HG03135 (cell line): ENCODE data around the gene SPAG5.
A peak's percentile ranks its signal among the peaks of the same experiment; 100 is the strongest.

Experiments used
- ATAC-seq: cut with Tn5 transposase; IDR thresholded peaks from one replicate; pipeline ENCODE4 v1.9.1; 2021; ENCODE audit warnings: mild to moderate bottlenecking, moderate library complexity; ENCODE audit not compliant: unreplicated experiment

SPAG5 gene

GRCh38 chr17:28598799-28599310, at the start of gene SPAG5:
Gene SPAG5 (minus strand): TSS chr17:28599025. CDS start chr17:28598946, 79 bp downstream.
- peak; percentile 85 for ATAC-seq

- no peak for ATAC-seq
Measured at GRCh38 chr17:28646039-28646754, 47.4 kb upstream of the SPAG5 start.

- no peak for ATAC-seq
Measured at GRCh38 chr17:28645576-28645939, 46.7 kb upstream of the SPAG5 start.

- ATAC-seq = peak; percentile 90
Measured at GRCh38 chr17:28644787-28645575, 46.2 kb upstream of the SPAG5 start, which contains the start of gene BLTP2. Gene BLTP2 (minus strand): TSS chr17:28645158. CDS start chr17:28645056, 102 bp downstream.

GRCh38 chr17:28643983-28644786, 45.4 kb upstream of the SPAG5 start:
- peak; percentile 4 for ATAC-seq

- ATAC-seq = no peak
Measured at GRCh38 chr17:28641579-28641978, 42.8 kb upstream of the SPAG5 start.

- no peak for ATAC-seq
Measured at GRCh38 chr17:28635506-28635905, 36.7 kb upstream of the SPAG5 start.

- no peak for ATAC-seq
Measured at GRCh38 chr17:28634206-28634865, 35.5 kb upstream of the SPAG5 start.

- no peak for ATAC-seq
Measured at GRCh38 chr17:28626818-28627217, 28.0 kb upstream of the SPAG5 start.

- ATAC-seq = no peak
Measured at GRCh38 chr17:28624148-28624547, 25.3 kb upstream of the SPAG5 start.

GRCh38 chr17:28623696-28624095, 24.9 kb upstream of the SPAG5 start:
- ATAC-seq = no peak

GRCh38 chr17:28622186-28622585, 23.4 kb upstream of the SPAG5 start:
- ATAC-seq = no peak

- no peak for ATAC-seq
Measured at GRCh38 chr17:28620010-28620409, 21.2 kb upstream of the SPAG5 start.

- ATAC-seq = no peak
Measured at GRCh38 chr17:28618464-28618863, 19.6 kb upstream of the SPAG5 start.

- no peak for ATAC-seq
Measured at GRCh38 chr17:28616281-28616680, 17.5 kb upstream of the SPAG5 start.

GRCh38 chr17:28615260-28615940, 16.6 kb upstream of the SPAG5 start:
- no peak for ATAC-seq

GRCh38 chr17:28613931-28614381, 15.1 kb upstream of the SPAG5 start, which contains the start of gene RSKR:
Gene RSKR (minus strand): TSS chr17:28614185. CDS start chr17:28614161, 24 bp downstream.
- ATAC-seq = no peak

GRCh38 chr17:28612936-28613872, 14.4 kb upstream of the SPAG5 start:
- no peak for ATAC-seq

- no peak for ATAC-seq
Measured at GRCh38 chr17:28612531-28612930, 13.7 kb upstream of the SPAG5 start.
